Neural progenitor cell (in vitro differentiated cells): ENCODE results near the gene TUBA3C.

Source experiments
- CTCF ChIP-seq: fragments of 200-600 bp; sonication (generic); IDR thresholded peaks from 2 replicates; pipeline ENCODE4 v1.5.1; 2017; ENCODE audit warnings: antibody characterized with exemption, mild to moderate bottlenecking
- EZH2 ChIP-seq: fragments of 200-600 bp; sonication (generic); IDR thresholded peaks from 2 replicates; pipeline ENCODE4 v1.6.1; 2017; ENCODE audit warnings: antibody characterized with exemption, mild to moderate bottlenecking, moderate library complexity
- EZH2phosphoT487 ChIP-seq: fragments of 200-600 bp; sonication (generic); IDR thresholded peaks from 2 replicates; pipeline ENCODE4 v1.6.1; 2017; ENCODE audit warnings: antibody characterized with exemption

DNA sequence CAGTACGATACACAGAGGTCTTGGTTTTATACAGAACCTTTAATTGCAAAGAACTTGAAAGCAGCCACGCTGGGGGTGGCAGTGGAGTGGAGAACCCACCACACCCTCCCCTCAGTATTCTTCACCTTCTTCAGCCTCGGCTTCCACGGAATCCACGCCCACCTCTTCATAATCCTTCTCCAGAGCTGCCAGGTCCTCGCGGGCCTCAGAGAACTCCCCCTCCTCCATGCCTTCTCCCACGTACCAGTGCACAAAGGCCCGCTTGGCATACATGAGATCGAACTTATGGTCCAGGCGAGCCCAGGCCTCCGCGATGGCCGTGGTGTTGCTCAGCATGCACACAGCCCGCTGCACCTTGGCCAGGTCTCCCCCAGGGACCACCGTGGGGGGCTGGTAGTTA lies 7.9 kb downstream of the TUBA3C start:
- TF ChIP-seq CTCF (no peak), EZH2 (no peak), EZH2phosphoT487 (no peak)
